Adrenal gland (tissue), 5 donors: ENCODE results near the gene FBXO8.

Source experiments
- POLR2A ChIP-seq, 2 donors: fragments of 450-650 bp; IDR thresholded peaks; one replicate each; pipeline ENCODE4 v1.6.1; 2017; ENCODE audit warnings: antibody characterized with exemption in 2 of 2, mild to moderate bottlenecking in 2 of 2, moderate library complexity in 1 of 2
- TF ChIP-seq, protein P1 (sequence below), 6 experiments: fragments of 450-650 bp in 4 of 6; fragments of 200-600 bp in 2 of 6; sonication (generic) in 1 of 6; IDR thresholded peaks; 1 replicate in 5 of 6; 2 replicates in 1 of 6; pipeline versions ENCODE4 v1.5.1 to v1.8.0; 2016 to 2021; ENCODE audit warnings: antibody characterized with exemption in 6 of 6, mild to moderate bottlenecking in 2 of 6, moderate library complexity in 1 of 6
- donor health status: DM: no; HTN: no; CAD: no.

DNA sequence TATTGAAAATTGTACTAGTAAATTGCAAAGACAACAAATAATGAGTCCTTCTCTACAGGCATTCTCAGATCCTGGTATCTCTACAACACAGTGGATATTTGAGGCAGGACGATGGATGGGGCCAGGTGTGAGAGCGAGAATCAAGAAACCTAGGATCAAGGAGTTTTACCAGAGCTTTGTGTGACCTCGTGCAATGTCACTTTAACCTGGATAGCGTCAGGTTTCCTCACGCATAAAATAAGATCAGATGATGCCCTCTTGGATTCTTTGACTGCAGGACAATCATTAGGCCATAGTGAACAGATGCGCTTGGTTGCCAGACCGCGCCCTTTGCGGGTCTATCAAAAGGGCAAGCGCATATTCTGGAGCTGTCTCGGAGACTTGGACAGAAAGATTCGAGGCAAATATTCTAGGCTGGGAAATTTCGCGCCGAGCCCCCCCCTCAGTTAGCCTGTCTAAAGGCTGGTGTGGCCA, 66.6 kb downstream of the FBXO8 start:
- TF ChIP-seq, protein P1, sequence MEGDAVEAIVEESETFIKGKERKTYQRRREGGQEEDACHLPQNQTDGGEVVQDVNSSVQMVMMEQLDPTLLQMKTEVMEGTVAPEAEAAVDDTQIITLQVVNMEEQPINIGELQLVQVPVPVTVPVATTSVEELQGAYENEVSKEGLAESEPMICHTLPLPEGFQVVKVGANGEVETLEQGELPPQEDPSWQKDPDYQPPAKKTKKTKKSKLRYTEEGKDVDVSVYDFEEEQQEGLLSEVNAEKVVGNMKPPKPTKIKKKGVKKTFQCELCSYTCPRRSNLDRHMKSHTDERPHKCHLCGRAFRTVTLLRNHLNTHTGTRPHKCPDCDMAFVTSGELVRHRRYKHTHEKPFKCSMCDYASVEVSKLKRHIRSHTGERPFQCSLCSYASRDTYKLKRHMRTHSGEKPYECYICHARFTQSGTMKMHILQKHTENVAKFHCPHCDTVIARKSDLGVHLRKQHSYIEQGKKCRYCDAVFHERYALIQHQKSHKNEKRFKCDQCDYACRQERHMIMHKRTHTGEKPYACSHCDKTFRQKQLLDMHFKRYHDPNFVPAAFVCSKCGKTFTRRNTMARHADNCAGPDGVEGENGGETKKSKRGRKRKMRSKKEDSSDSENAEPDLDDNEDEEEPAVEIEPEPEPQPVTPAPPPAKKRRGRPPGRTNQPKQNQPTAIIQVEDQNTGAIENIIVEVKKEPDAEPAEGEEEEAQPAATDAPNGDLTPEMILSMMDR (IDR thresholded peaks at IDR 0.05): no peak
- no peak for TF ChIP-seq POLR2A (IDR thresholded peaks at IDR 0.05)
